Measurements from ENCODE around the gene GARS1. TPM values are rescaled to one million over a fixed set of nuclear protein-coding genes. Genes with fewer than 3 reads are reported as not detected.

The GARS1 gene
- total RNA-seq = 155 and 176 TPM in 2 replicates

DNA sequence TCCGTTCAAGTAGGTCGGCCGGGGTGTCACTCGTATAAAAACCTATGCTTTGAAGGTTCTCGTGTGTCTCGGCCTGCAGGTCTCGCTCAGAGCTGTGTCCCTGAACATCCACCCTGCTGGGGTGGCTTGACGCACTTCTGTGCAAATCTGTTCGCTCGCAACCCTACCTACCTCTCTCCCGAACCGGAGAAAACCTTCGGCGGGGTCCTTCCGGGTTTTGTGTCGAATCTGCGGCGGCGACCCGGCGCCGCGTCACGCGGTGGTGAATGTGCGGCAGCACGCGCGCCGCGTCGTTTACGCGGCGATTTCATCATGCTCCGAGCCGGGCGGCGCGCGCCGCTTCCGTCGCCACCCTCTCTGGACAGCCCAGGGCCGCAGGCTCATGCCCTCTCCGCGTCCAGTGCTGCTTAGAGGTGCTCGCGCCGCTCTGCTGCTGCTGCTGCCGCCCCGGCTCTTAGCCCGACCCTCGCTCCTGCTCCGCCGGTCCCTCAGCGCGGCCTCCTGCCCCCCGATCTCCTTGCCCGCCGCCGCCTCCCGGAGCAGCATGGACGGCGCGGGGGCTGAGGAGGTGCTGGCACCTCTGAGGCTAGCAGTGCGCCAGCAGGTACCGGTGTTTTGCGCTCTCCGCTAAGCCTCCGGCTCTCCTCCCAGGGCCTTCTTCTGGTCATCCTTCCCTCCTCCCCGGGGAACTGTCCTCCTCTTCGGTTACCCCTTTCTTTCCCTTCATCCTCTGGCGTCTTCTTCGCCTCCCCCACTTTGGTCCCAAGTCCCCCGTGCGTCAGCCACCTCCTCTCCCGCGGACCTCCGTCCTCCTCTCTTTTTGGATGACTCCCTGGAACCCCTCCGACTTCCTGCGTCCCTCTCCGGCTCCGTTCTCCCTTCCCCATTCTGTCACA is at the start of gene GARS1:
Gene GARS1, plus strand, starts transcription at position 339 of the 896 bp plus-strand sequence. Its CDS starts 44 bp downstream, at position 383.

DNA sequence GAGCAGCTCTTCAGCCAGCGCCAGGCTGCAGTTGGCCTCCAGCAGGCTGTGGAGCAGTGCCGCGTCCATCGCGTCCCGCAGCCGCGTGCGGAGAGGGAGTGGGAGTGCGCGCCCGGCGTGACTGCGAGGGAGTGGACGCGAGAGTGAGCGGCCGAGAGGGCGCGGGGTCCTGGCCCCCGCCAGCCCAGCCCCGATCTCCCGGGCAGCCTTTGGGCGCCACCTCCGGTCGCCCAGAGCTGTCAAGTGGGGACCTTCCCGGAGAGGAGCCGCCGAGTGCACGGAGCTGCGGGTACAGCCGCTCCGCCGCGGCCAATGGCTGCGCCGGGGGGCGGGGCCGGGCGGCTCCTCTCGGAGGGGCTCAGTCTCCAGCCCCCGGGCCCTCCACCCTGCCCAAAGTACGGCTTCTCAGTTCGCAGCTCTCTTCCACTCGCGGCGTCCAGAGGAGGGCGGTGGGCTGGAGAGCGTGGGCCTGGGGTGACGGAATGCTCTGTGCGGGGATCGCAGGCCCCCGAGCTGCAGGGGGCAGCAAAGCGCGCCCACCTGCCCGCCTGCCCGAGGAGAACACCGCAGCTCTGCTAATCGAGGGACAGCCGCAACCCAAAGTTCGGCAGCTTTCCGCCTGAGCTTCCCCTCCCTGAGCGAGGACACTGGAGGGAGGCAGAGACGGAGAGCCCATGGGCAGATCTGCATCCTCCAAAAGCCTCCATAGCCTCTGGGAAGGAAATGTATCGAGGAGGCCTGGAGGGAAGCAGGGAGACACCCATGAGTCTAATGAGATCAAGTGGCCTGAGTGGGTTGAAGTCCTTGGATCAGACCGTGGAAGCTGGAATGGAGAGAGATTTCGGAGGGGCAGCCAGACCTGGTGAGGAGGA is 87.8 kb downstream of the GARS1 start, which contains the start of gene CRHR2:
Gene CRHR2, minus strand, starts transcription at position 245 of the 872 bp plus-strand sequence. Its CDS starts 176 bp downstream, at position 69.

Other genes with a start within 250 kb of the GARS1 start
- 4.4 and 5.4 TPM in 2 replicates for gene NOD1, start 116.1 kb upstream of the GARS1 start, total RNA-seq
- gene GGCT, start 90.0 kb upstream of the GARS1 start, total RNA-seq = 23.1 and 28.6 TPM in 2 replicates
- not detected in 2 replicates for gene CRHR2, start 87.6 kb downstream of the GARS1 start, total RNA-seq
- gene INMT, start 157.3 kb downstream of the GARS1 start, total RNA-seq = 6.9 and 89.9 TPM in 2 replicates
- 5.8 and 6.2 TPM in 2 replicates for gene MINDY4, start 176.5 kb downstream of the GARS1 start, total RNA-seq

All from regular cardiac myocyte (primary cell).